HepG2 (cell line): ENCODE results near the gene TRIM31. TPM values are rescaled to one million over a fixed set of nuclear protein-coding genes. Genes with fewer than 3 reads are reported as not detected.

Experiments used
- ATAC-seq: fragments of 200-7000 bp; cut with Tn5 transposase; 3 replicates; pipeline ENCODE4 v1.9.1; 2020; ENCODE audit warnings: mild to moderate bottlenecking, moderate library complexity
- BruUV-seq: library from RNA; stranded (reverse); fragments of 400-500 nt; replicated peaks from 2 replicates; lab custom pipeline; 2021; lab: Mats Ljungman, UMichigan
- CTCF ChIA-PET: fragments of 300-600 bp; formaldehyde crosslinking; extraction: SDS; loops from one replicate; lab custom pipeline; 2021; ENCODE audit warnings: low total read pairs, inconsistent platforms, low intra/inter-chr PET ratio; lab: Yijun Ruan, JAX
- POLR2A ChIA-PET: fragments of 350-600 bp; sonication (Branson Sonifier 250); formaldehyde crosslinking; loops from one replicate; lab custom pipeline; 2020; ENCODE audit warnings: antibody characterized with exemption, inconsistent platforms; lab: Yijun Ruan, JAX
- DNase-seq: peaks from one replicate; pipeline ENCODE4 v3.0.0-alpha.2; 2015; ENCODE audit warnings: low spot score
- FAIRE-seq: peaks from 3 replicates; lab custom pipeline; 2011; peaks lifted over from hg19 to GRCh38; lab: Jason Lieb, UNC
- H2AFZ ChIP-seq: one replicate; pipeline ENCODE4 v1.6.1; 2011; ENCODE audit warnings: low read length, inconsistent platforms
- H3K27ac ChIP-seq: fragments of 300-600 bp; 3 replicates; pipeline ENCODE4 v1.8.0; 2011; ENCODE audit warnings: mixed run types, mild to moderate bottlenecking, mixed read lengths, low read length, inconsistent platforms; ENCODE audit not compliant: insufficient read depth; ENCODE audit errors: extremely low read length
- H3K27me3 ChIP-seq, 2 experiments: fragments of 200-600 bp in 1 of 2; 2 replicates in 1 of 2; 3 replicates in 1 of 2; pipeline versions ENCODE4 v1.6.0 to v1.8.0; 2011; ENCODE audit warnings: low read length in 2 of 2, mild to moderate bottlenecking in 2 of 2, moderate library complexity in 2 of 2, inconsistent platforms in 1 of 2; ENCODE audit not compliant: insufficient read depth in 2 of 2, control insufficient read depth in 1 of 2
- H3K36me3 ChIP-seq, 2 experiments: fragments of 200-600 bp in 1 of 2; replicated peaks in 1 of 2; 2 replicates in 1 of 2; 3 replicates in 1 of 2; pipeline versions ENCODE4 v1.5.1 to v1.8.0; 2011; ENCODE audit warnings: low read length in 2 of 2, inconsistent platforms in 1 of 2; ENCODE audit not compliant: insufficient read depth in 2 of 2, control insufficient read depth in 1 of 2
- H3K4me1 ChIP-seq: 2 replicates; pipeline ENCODE4 v1.5.1; 2012; ENCODE audit warnings: low read length, inconsistent platforms; ENCODE audit not compliant: insufficient read depth
- H3K4me2 ChIP-seq: 2 replicates; pipeline ENCODE4 v1.6.0; 2011; ENCODE audit warnings: low read depth, low read length, inconsistent platforms
- H3K4me3 ChIP-seq, 3 experiments: fragments of 200-600 bp in 1 of 3; sonication (generic), shearing (Covaris generic) in 1 of 3; replicated peaks in 1 of 3; 2 replicates each; pipeline ENCODE4 v1.5.1; 2011 to 2016; ENCODE audit warnings: low read length in 3 of 3, inconsistent platforms in 2 of 3, low read depth in 2 of 3, mild to moderate bottlenecking in 2 of 3, control low read depth in 1 of 3, mixed read lengths in 1 of 3; ENCODE audit not compliant: insufficient read depth in 1 of 3
- H3K79me2 ChIP-seq: one replicate; pipeline ENCODE4 v1.6.1; 2011; ENCODE audit warnings: low read length, inconsistent platforms; ENCODE audit not compliant: insufficient read depth
- H3K9ac ChIP-seq: 2 replicates; pipeline ENCODE4 v1.6.0; 2011; ENCODE audit warnings: mild to moderate bottlenecking, low read depth, low read length, inconsistent platforms; ENCODE audit not compliant: insufficient read depth
- H3K9me3 ChIP-seq: 2 replicates; pipeline ENCODE4 v1.5.1; 2012; ENCODE audit warnings: mild to moderate bottlenecking, low read length
- H4K20me1 ChIP-seq: 2 replicates; pipeline ENCODE4 v1.6.0; 2011; ENCODE audit warnings: inconsistent platforms, mild to moderate bottlenecking, low read length, moderate library complexity; ENCODE audit not compliant: insufficient read depth
- EHMT2 ChIP-seq: fragments of 200-600 bp; sonication (generic); IDR thresholded peaks from 2 replicates; pipeline ENCODE4 v1.7.0; 2017; ENCODE audit warnings: antibody characterized with exemption, low read depth, low read length, borderline replicate concordance
- KLF9 ChIP-seq: IDR thresholded peaks from 2 replicates; pipeline ENCODE4 v1.6.1; 2016; ENCODE audit warnings: low read depth
- MATR3 ChIP-seq: sonication (generic); formaldehyde crosslinking; IDR thresholded peaks from 2 replicates; pipeline ENCODE4 v1.4.0; 2020; ENCODE audit warnings: missing genetic modification reagents
- PRDM10 ChIP-seq: sonication (generic); formaldehyde crosslinking; IDR thresholded peaks from 2 replicates; pipeline ENCODE4 v1.4.0; 2020; ENCODE audit warnings: low read depth, missing genetic modification reagents
- TIGD3 ChIP-seq: sonication (generic); formaldehyde crosslinking; IDR thresholded peaks from 2 replicates; pipeline ENCODE4 v1.5.1; 2020; ENCODE audit warnings: mild to moderate bottlenecking, missing genetic modification reagents, borderline replicate concordance
- TSC22D2 ChIP-seq: sonication (generic); formaldehyde crosslinking; IDR thresholded peaks from 2 replicates; pipeline ENCODE4 v1.5.1; 2020; ENCODE audit warnings: missing genetic modification reagents, mild to moderate bottlenecking, borderline replicate concordance
- ZFP36 ChIP-seq: fragments of 150-350 bp; IDR thresholded peaks from 2 replicates; pipeline ENCODE4 v1.6.1; 2018; ENCODE audit warnings: borderline replicate concordance, low read length, low read depth; ENCODE audit not compliant: partially characterized antibody
- ZMYM3 ChIP-seq: sonication (generic); formaldehyde crosslinking; IDR thresholded peaks from 2 replicates; pipeline ENCODE4 v1.5.1; 2020; ENCODE audit warnings: mild to moderate bottlenecking, missing genetic modification reagents
- ZNF230 ChIP-seq: sonication (generic); formaldehyde crosslinking; IDR thresholded peaks from 2 replicates; pipeline ENCODE4 v1.4.0; 2020; ENCODE audit warnings: mild to moderate bottlenecking, missing genetic modification reagents
- ZNF337 ChIP-seq: sonication (generic); formaldehyde crosslinking; IDR thresholded peaks from 2 replicates; pipeline ENCODE4 v1.5.1; 2020; ENCODE audit warnings: missing genetic modification reagents, low read depth, mild to moderate bottlenecking, borderline replicate concordance
- WGBS: methylation state at CpG from one replicate; pipeline ENCODE4 v1.1.6; 2017; ENCODE audit warnings: low lambda C conversion rate; 5-methylcytosine and 5-hydroxymethylcytosine counted together
- in situ Hi-C: cut with HindIII; loops from 2 replicates; pipeline ENCODE4 v1.10.0; 2017; ENCODE audit warnings: low pct_unique_long_range_greater_than_20kb; ENCODE audit not compliant: extremely low pct_ligation_motif_present
- intact Hi-C: fragments of 100-400 bp; cut with micrococcal nuclease; formaldehyde crosslinking; loops from one replicate; pipeline ENCODE4 v1.10.0; 2022; ENCODE audit not compliant: unreplicated experiment
- polyA plus RNA-seq, 8 experiments: library from polyadenylated mRNA; depleted of rRNA in 3 of 8; stranded (reverse) in 7 of 8; unstranded in 1 of 8; fragments of >200 nt; fragmentation: Illumina TruSeq in 4 of 8; extraction: Trizol in 4 of 8; gene quantifications; 2 replicates each; pipeline versions ENCODE4 v1.2.1 to v1.2.3, GENCODE V29; 2011 to 2016; ENCODE audit warnings: low read depth in 4 of 8, missing spikeins in 1 of 8, mixed read lengths in 1 of 8; ENCODE audit not compliant: insufficient read depth in 1 of 8
- total RNA-seq, 5 experiments: library from RNA; depleted of rRNA; stranded (reverse); fragments of >200 nt; fragmentation: Illumina TruSeq; extraction: Trizol; gene quantifications; 2 replicates each; pipeline ENCODE4 v1.2.3, GENCODE V29; 2016; ENCODE audit warnings: low read depth in 1 of 5
- TF ChIP-seq, protein P1 (sequence below): sonication (generic); formaldehyde crosslinking; IDR thresholded peaks from 2 replicates; pipeline ENCODE4 v1.4.0; 2020; ENCODE audit warnings: mild to moderate bottlenecking, missing genetic modification reagents, borderline replicate concordance
- TF ChIP-seq, protein P2 (sequence below): sonication (generic); formaldehyde crosslinking; IDR thresholded peaks from 2 replicates; pipeline ENCODE4 v1.5.0; 2020; ENCODE audit warnings: mild to moderate bottlenecking, missing genetic modification reagents, borderline replicate concordance

The TRIM31 gene
- total and polyA plus RNA-seq, 2 of the 13 experiments (the other 11 are each of a cell fraction or from before 2014, with no cell fraction given), result 0.13 to 0.51 TPM

GRCh38 chr6:30100154-30100553, 12.7 kb downstream of the TRIM31 start:
- no peak overlapping the region for H2AFZ ChIP-seq
- peak overlapping the region; percentile 79 for H3K27ac ChIP-seq
- ChIA-PET CTCF (no interaction called here), POLR2A (interaction anchor here (1.6 kb wide), 1 partner anchor 39 kb away, joined by 4 read pairs; the partner anchor contains the start of gene POLR1H)
- H3K4me2 ChIP-seq, result peak overlapping the region; percentile 96
- no peaks in the 10 kb centered on the region for H4K20me1 ChIP-seq
- no peak for ATAC-seq
- H3K36me3 ChIP-seq, result no peaks in the 10 kb centered on the region
- in situ Hi-C loops (loop anchor here (5.0 kb wide), 1 partner anchor 72 kb away; no protein-coding TSS in a partner anchor), intact Hi-C loops (no loop called here)
- peak overlapping the region; percentile 63 to 77 (median 71); a peak in 4 of 6 replicates for H3K4me3 ChIP-seq
- H3K9ac ChIP-seq, result peak overlapping the region; percentile 79; the same call in 1 of the 2 replicates
- TF ChIP-seq KLF9 (CRISPR knock-in tag) (0 out of 2 replicates have a peak, but pooled peaks have one; percentile 6), MATR3 (CRISPR knock-in tag) (no peak), ZFP36 (peak; percentile 88), ZNF337 (0 out of 2 replicates have a peak, but pooled peaks have one; percentile 4), ZNF230 (CRISPR knock-in tag) (0 out of 2 replicates have a peak, but pooled peaks have one; percentile 1), PRDM10 (0 out of 2 replicates have a peak, but pooled peaks have one; percentile 7), TSC22D2 (CRISPR knock-in tag) (0 out of 2 replicates have a peak, but pooled peaks have one; percentile 9), TIGD3 (CRISPR knock-in tag) (no peak), ZMYM3 (peak; percentile 74), EHMT2 (peak; percentile 54; the same call in 1 of the 2 replicates)
- TF ChIP-seq, protein P1, sequence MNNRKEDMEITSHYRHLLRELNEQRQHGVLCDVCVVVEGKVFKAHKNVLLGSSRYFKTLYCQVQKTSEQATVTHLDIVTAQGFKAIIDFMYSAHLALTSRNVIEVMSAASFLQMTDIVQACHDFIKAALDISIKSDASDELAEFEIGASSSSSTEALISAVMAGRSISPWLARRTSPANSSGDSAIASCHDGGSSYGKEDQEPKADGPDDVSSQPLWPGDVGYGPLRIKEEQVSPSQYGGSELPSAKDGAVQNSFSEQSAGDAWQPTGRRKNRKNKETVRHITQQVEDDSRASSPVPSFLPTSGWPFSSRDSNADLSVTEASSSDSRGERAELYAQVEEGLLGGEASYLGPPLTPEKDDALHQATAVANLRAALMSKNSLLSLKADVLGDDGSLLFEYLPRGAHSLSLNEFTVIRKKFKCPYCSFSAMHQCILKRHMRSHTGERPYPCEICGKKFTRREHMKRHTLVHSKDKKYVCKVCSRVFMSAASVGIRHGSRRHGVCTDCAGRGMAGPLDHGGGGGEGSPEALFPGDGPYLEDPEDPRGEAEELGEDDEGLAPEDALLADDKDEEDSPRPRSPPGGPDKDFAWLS (CRISPR knock-in tag), result 0 out of 2 replicates have a peak, but pooled peaks have one; percentile 14
- TF ChIP-seq, protein P2, sequence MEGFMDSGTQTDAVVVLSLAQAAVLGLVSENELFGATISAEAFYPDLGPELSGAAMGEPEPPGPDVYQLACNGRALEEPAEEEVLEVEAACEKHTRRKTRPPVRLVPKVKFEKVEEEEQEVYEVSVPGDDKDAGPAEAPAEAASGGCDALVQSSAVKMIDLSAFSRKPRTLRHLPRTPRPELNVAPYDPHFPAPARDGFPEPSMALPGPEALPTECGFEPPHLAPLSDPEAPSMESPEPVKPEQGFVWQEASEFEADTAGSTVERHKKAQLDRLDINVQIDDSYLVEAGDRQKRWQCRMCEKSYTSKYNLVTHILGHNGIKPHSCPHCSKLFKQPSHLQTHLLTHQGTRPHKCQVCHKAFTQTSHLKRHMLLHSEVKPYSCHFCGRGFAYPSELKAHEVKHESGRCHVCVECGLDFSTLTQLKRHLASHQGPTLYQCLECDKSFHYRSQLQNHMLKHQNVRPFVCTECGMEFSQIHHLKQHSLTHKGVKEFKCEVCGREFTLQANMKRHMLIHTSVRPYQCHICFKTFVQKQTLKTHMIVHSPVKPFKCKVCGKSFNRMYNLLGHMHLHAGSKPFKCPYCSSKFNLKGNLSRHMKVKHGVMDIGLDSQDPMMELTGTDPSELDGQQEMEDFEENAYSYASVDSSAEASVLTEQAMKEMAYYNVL (CRISPR knock-in tag), result no peak
- peaks cover 86% of the 10 kb centered on the region for H3K4me1 ChIP-seq
- BruUV-seq, result no TSS peak
- no peaks in the 10 kb centered on the region; a peak in 1 of 5 replicates for H3K27me3 ChIP-seq
- FAIRE-seq, result no peak
- DNase-seq, result no peak
- H3K9me3 ChIP-seq, result no peaks in the 10 kb centered on the region
- 56% methylated on average over 8 of the region's 8 CpGs for whole genome bisulfite sequencing
- peaks cover 9% of the 10 kb centered on the region for H3K79me2 ChIP-seq
